HepG2 (cell line): ENCODE results near the gene CKS2. TPM values are rescaled to one million over a fixed set of nuclear protein-coding genes. Genes with fewer than 3 reads are reported as not detected.

Experiments used
- ARID2 ChIP-seq: sonication (generic); formaldehyde crosslinking; IDR thresholded peaks from 2 replicates; pipeline ENCODE4 v1.8.1; 2022; ENCODE audit warnings: mild to moderate bottlenecking, missing genetic modification reagents, borderline replicate concordance
- CENPBD1 ChIP-seq: sonication (generic); formaldehyde crosslinking; IDR thresholded peaks from 2 replicates; pipeline ENCODE4 v1.8.0; 2022; ENCODE audit warnings: missing genetic modification reagents, low read depth, mild to moderate bottlenecking, borderline replicate concordance
- CREM ChIP-seq, 2 experiments: sonication (generic) in 1 of 2; formaldehyde crosslinking in 1 of 2; IDR thresholded peaks; 2 replicates each; pipeline versions ENCODE4 v1.4.0 to v1.6.1; 2016 to 2020; ENCODE audit warnings: antibody characterized with exemption in 1 of 2, mild to moderate bottlenecking in 1 of 2, missing genetic modification reagents in 1 of 2
- IKZF4 ChIP-seq: sonication (generic); formaldehyde crosslinking; IDR thresholded peaks from 2 replicates; pipeline ENCODE4 v1.5.1; 2020; ENCODE audit warnings: borderline replicate concordance, mild to moderate bottlenecking, low read depth, missing genetic modification reagents; ENCODE audit errors: not compliant biosample characterization
- JDP2 ChIP-seq: sonication (generic); formaldehyde crosslinking; IDR thresholded peaks from 2 replicates; pipeline ENCODE4 v1.8.1; 2022; ENCODE audit warnings: missing genetic modification reagents, borderline replicate concordance
- MED8 ChIP-seq: sonication (generic); formaldehyde crosslinking; IDR thresholded peaks from 2 replicates; pipeline ENCODE4 v1.8.1; 2023; ENCODE audit warnings: mild to moderate bottlenecking, missing genetic modification reagents; ENCODE audit not compliant: insufficient replicate concordance
- POLR2G ChIP-seq: fragments of 200-400 bp; formaldehyde crosslinking; IDR thresholded peaks from 2 replicates; pipeline ENCODE4 v1.6.1; 2018; ENCODE audit warnings: mild to moderate bottlenecking, low read depth, low read length, moderate library complexity
- TMF1 ChIP-seq: sonication (generic); formaldehyde crosslinking; IDR thresholded peaks from 2 replicates; pipeline ENCODE4 v1.8.1; 2022; ENCODE audit warnings: low read depth, missing genetic modification reagents
- ZBTB49 ChIP-seq: sonication (generic); formaldehyde crosslinking; IDR thresholded peaks from 2 replicates; pipeline ENCODE4 v1.4.0; 2020; ENCODE audit warnings: missing genetic modification reagents, borderline replicate concordance
- ZC3H4 ChIP-seq: sonication (generic); formaldehyde crosslinking; IDR thresholded peaks from 2 replicates; pipeline ENCODE4 v1.4.0; 2020; ENCODE audit warnings: missing genetic modification reagents, borderline replicate concordance
- ZNF451 ChIP-seq: sonication (generic); formaldehyde crosslinking; IDR thresholded peaks from 2 replicates; pipeline ENCODE4 v1.5.0; 2020; ENCODE audit warnings: mild to moderate bottlenecking, missing genetic modification reagents
- ZNF562 ChIP-seq: sonication (generic); formaldehyde crosslinking; IDR thresholded peaks from 2 replicates; pipeline ENCODE4 v1.8.0; 2022; ENCODE audit warnings: missing genetic modification reagents, borderline replicate concordance
- ZNF567 ChIP-seq: sonication (generic); formaldehyde crosslinking; IDR thresholded peaks from 2 replicates; pipeline ENCODE4 v1.8.1; 2023; ENCODE audit warnings: mild to moderate bottlenecking, missing genetic modification reagents, borderline replicate concordance
- polyA plus RNA-seq, 8 experiments: library from polyadenylated mRNA; depleted of rRNA in 3 of 8; stranded (reverse) in 7 of 8; unstranded in 1 of 8; fragments of >200 nt; fragmentation: Illumina TruSeq in 4 of 8; extraction: Trizol in 4 of 8; gene quantifications; 2 replicates each; pipeline versions ENCODE4 v1.2.1 to v1.2.3, GENCODE V29; 2011 to 2016; ENCODE audit warnings: low read depth in 4 of 8, missing spikeins in 1 of 8, mixed read lengths in 1 of 8; ENCODE audit not compliant: insufficient read depth in 1 of 8
- total RNA-seq, 5 experiments: library from RNA; depleted of rRNA; stranded (reverse); fragments of >200 nt; fragmentation: Illumina TruSeq; extraction: Trizol; gene quantifications; 2 replicates each; pipeline ENCODE4 v1.2.3, GENCODE V29; 2016; ENCODE audit warnings: low read depth in 1 of 5
- TF ChIP-seq, protein P1 (sequence below): sonication (generic); formaldehyde crosslinking; IDR thresholded peaks from 2 replicates; pipeline ENCODE4 v1.9.0; 2021; ENCODE audit warnings: missing genetic modification reagents, borderline replicate concordance

The CKS2 gene
- total and polyA plus RNA-seq, 2 of the 13 experiments (the other 11 are each of a cell fraction or from before 2014, with no cell fraction given), result 251 to 317 TPM

DNA sequence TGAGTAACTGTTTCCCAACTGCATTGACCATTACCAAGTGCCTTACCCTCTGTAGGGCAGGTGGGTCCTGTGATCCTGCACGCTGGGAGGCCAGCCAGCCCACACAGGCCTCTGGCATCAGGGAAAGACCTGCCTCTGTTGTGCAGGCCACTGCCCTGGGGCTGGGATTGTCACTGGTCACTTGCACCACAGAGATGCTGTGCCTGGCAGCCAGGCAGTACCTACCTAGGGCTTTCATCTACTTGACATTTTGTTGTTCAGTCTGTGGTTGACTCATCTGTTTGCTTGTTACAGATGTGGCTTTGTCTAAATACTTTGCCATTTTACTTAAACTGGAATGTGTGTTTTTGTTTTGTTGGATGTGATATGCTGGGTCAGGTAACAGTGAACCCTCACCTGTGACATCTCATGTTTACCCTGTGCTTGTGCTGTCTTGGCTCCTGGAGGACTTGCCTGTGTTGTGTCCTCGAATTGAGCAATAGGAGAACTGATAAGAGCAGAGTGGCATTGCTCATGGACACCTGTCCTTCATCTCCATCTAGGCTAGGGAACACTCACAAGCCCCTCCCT lies 40.1 kb downstream of the CKS2 start (continued):
- TF ChIP-seq IKZF4, result no peak
- no peak for TF ChIP-seq ZNF451 (CRISPR knock-in tag)
- TF ChIP-seq TMF1, result no peak
- no peak for TF ChIP-seq MED8 (CRISPR knock-in tag)
- TF ChIP-seq CENPBD1 (CRISPR knock-in tag), result no peak
- no peak for TF ChIP-seq ZC3H4 (CRISPR knock-in tag)
- peak; percentile 70 for TF ChIP-seq CREM (IDR thresholded peaks at IDR 0.05)
- TF ChIP-seq CREM (CRISPR knock-in tag; IDR thresholded peaks at IDR 0.05), result no peak
- TF ChIP-seq POLR2G, result no peak
- no peak for TF ChIP-seq ZBTB49 (CRISPR knock-in tag)
- no peak for TF ChIP-seq ZNF567 (CRISPR knock-in tag)
- no peak for TF ChIP-seq JDP2
- TF ChIP-seq ZNF562 (CRISPR knock-in tag), result no peak
- TF ChIP-seq, protein P1, sequence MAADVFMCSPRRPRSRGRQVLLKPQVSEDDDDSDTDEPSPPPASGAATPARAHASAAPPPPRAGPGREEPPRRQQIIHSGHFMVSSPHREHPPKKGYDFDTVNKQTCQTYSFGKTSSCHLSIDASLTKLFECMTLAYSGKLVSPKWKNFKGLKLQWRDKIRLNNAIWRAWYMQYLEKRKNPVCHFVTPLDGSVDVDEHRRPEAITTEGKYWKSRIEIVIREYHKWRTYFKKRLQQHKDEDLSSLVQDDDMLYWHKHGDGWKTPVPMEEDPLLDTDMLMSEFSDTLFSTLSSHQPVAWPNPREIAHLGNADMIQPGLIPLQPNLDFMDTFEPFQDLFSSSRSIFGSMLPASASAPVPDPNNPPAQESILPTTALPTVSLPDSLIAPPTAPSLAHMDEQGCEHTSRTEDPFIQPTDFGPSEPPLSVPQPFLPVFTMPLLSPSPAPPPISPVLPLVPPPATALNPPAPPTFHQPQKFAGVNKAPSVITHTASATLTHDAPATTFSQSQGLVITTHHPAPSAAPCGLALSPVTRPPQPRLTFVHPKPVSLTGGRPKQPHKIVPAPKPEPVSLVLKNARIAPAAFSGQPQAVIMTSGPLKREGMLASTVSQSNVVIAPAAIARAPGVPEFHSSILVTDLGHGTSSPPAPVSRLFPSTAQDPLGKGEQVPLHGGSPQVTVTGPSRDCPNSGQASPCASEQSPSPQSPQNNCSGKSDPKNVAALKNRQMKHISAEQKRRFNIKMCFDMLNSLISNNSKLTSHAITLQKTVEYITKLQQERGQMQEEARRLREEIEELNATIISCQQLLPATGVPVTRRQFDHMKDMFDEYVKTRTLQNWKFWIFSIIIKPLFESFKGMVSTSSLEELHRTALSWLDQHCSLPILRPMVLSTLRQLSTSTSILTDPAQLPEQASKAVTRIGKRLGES, result no peak
- TF ChIP-seq ARID2, result no peak
